GM20431 (cell line): Measurements from ENCODE around the gene FLT4.
"Not testable (repeated sequence)": the region's sequence is repeated elsewhere in the genome, so short reads cannot be mapped to it uniquely, and the experiment has no call there.

Experiments
- in situ Hi-C: fragments of 300-500 bp; cut with MseI, MboI; formaldehyde crosslinking; loops from one replicate; pipeline ENCODE4 v1.15.0; 2020; ENCODE audit warnings: low sequenced_read_pairs; ENCODE audit not compliant: unreplicated experiment

FLT4 gene

GRCh38 chr5:180649297-180650039 is at the start of gene FLT4:
Gene FLT4, minus strand, starts transcription at chr5:180649600. Its CDS starts 55 bp downstream, at chr5:180649545.
- in situ Hi-C loops, result no loop called here

GRCh38 chr5:180699042-180699441 is 49.6 kb upstream of the FLT4 start:
- in situ Hi-C loops, result no loop called here

- in situ Hi-C loops, result no loop called here
Measured at GRCh38 chr5:180696116-180696515, 46.7 kb upstream of the FLT4 start.

DNA sequence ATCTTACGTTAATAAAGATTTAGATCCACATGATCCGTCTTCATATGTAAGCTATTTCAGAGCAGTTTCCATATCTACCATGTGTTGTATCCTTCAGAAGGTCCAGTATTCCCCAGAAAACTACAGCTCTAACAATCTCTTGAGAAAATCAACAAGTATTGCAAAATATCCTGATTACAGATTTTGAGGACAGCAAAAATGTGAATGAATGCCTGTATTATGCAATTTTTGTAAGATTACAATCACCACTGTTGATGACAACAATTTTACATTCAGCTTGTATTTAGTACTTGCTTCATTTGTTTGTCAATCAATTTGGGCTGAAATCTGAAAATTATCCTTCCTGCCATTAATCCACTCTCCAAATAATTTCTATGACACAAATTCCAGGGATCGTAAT is 43.0 kb upstream of the FLT4 start:
- in situ Hi-C loops, result no loop called here

DNA sequence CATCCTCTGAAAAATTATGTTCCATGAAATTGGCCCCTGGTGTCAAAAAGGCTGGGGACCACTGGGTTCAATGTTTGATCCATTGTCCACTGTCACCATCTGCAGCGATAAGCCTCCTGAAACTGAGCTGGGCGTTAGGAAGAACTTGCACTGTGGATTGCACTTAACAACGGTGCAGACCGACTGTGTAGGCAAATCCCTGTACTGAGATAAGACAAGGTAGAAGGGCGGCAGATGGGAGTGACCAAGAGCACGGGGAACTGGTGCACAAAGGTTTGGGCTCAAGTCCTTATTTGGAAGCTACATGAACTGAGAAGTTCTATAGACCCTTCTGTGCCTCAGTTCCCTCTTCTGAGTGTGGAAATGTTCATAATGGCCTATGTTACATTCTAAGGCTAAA is 41.6 kb upstream of the FLT4 start:
- in situ Hi-C loops, result no loop called here

DNA sequence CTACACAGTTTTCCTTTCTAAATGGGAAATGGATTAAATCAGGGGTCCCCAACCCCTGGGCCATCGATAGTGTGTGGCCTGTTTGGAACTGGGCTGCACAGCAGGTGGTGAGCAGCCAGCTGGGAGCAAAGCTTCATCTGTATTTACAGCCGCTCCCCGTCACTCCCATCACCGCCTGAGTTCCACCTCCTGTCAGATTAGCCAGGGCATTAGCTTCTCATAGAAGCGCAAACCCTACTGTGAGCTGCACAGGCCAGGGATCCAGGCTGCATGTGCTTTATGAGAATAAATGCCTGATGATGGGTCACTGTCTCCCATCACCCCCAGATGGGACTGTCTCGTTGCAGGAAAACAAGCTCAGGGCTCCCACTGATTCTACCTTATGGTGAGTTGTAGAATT is 41.2 kb upstream of the FLT4 start:
- in situ Hi-C loops, result no loop called here

DNA sequence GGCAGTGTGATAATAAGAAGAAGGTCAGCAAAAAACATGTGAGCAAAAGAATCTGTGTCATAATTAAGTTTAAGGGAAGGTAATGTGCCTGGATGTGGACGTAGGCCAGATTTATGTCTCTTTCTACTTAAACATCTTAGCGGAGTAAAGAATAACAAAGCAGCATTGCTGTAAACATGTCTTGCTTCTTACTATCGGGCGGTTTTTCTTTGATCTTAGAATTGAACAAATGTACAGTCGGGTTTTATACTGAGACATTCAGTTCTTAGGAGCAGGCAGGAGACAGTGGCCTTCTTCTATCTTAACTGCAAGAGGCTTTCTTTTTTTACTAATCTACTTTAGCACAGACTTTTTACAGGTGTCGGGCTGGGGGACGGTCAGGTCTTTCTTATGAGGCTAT is 40.4 kb upstream of the FLT4 start:
- in situ Hi-C loops, result no loop called here

- in situ Hi-C loops, result no loop called here
Measured at GRCh38 chr5:180689071-180689694, 39.8 kb upstream of the FLT4 start.

DNA sequence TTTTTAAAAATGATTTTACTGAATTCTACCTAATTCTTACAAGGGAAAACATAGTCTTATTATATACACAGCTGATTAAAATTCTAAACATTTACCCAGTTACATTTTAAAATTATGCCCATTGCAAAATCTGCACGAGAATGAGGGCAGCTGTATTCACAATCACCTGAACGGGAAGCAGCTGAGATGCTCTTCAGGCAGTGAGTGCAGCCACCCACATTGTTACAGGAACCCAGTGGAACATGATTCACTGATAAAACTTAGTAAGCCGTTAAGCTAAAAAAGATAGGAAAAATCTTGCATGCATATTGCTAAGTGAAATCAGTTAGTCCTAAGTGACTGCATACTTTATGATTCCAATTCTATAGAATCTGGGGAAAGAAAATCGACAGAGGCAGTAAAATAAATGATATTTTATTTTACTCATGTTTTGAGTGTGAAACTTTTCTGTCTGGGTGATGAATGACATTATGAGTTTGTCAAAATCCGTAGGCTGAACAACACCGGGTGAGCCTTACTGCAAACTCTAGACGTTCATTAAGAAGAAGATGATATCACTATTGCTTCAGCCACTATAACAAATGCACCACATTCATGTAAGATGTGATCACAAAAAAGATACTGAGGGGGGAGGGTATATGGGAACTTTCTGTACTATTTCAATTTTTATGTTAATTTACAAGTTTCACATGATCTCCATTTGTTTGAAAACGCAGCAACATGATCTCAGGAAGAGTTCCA is 39.1 kb upstream of the FLT4 start:
- in situ Hi-C loops, result no loop called here

DNA sequence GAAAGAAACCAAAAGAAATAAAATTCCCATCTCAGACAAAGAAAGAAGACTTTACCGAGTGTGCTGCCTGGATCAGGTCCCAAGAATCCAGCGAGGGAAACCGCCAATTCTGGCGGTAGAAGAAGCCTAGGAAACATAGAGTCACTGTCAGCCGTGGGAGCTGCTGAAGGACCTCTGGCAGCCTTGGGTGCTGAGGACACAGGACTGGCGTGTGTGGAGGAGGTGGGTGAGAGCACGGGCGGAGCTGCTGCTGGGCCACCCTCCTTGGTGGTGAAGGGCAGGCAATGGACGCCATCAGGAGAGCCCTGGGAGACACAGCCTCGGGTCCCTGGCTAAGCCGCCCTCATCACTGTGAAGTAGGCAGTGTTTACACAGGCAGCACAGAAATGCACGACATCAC is 37.4 kb upstream of the FLT4 start:
- in situ Hi-C loops, result not testable (repeated sequence)

GRCh38 chr5:180684623-180685161 is 35.3 kb upstream of the FLT4 start:
- in situ Hi-C loops, result no loop called here

GRCh38 chr5:180683220-180683922 is 34.0 kb upstream of the FLT4 start:
- in situ Hi-C loops, result no loop called here

- in situ Hi-C loops, result no loop called here
Measured at GRCh38 chr5:180682560-180682959, 33.2 kb upstream of the FLT4 start.

- in situ Hi-C loops, result not testable (repeated sequence)
Measured at GRCh38 chr5:180682008-180682407, 32.6 kb upstream of the FLT4 start.

DNA sequence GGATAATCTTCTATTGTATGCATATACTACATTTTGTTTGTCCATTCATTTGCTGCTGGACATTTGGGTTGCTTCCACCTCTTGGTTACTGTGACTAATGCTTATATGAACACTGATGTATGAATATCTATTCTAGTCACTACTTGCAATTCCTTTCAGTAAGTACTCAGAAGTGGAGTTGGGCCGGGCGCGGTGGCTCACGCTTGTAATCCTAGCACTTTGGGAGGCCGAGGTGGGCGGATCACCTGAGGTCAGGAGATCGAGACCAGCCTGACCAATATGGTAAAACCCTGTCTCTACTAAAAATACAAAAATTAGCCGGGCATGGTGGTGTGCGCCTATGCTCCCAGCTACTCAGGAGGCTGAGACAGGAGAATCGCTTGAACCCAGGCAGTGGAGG is 28.9 kb upstream of the FLT4 start:
- in situ Hi-C loops, result not testable (repeated sequence)

GRCh38 chr5:180675036-180675635 is 25.7 kb upstream of the FLT4 start:
- in situ Hi-C loops, result no loop called here

GRCh38 chr5:180674090-180674475 is 24.7 kb upstream of the FLT4 start:
- in situ Hi-C loops, result not testable (repeated sequence)

DNA sequence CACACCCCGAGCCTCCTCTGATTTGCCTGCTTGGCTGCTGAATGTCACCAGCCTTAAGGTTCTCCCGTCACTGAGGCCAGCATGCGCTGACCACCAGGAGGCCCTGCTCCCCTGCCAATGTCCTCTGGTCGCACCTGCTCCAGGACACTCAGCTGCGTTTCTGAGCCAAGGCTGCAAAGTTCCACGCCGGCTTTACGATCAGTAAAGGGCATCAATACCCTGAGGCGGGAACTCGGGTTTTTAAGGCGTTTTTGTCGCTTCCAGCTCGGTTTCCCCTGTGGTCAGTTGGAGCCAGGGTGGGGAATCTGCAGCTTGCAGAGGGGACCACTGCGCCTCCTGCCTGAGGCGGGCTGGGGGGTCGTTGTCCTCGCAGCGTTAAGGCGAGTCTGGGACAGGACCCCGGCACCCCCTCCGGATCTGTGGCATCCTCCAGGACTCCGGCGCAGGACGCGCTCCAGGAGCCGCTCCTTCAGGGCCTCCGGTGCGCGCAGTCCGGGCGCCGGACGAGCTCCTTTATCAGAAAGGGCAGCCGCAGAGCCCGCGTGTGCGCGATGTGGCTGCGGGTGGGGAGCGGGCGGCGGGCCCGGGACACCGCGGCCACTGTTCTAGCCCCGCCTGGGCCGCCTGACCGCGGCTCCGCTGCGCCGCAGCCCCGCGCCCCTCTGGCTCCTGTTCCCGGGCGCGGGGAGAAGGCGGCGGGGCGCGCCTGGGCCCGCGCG is 24.1 kb upstream of the FLT4 start:
- in situ Hi-C loops, result no loop called here

DNA sequence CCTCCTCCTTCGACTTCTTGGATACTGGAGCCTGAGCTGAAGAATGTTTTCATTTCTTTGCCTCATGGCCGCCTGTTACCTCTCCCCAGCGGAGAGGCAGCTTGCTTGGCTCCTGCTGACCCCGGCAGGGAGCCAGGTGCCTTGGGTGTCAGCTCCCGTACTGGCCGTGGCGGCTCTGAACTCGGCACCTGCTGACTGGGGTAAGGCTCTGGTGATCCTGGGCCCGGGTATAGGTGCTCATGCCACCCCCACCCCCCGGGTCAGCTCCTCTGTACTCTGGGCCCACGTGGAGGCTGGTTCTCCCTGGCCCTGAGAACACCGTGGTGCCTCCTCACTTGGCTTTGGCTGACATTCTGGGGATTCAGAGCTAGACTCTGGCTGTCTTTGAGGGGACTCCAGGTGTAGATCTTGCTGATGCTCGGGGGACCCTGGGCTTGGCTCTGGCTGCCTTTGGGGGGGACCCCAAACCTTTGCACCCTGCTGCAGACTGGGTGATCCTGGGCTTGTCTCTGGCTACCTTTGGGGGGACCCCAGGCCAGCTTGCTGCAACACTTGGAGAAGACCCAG is 22.6 kb upstream of the FLT4 start:
- in situ Hi-C loops, result not testable (repeated sequence)
